HG03097 (cell line): ENCODE results near the gene S100Z.
"Not testable (repeated sequence)": the region's sequence is repeated elsewhere in the genome, so short reads cannot be mapped to it uniquely, and the experiment has no call there.

Experiments used
- ATAC-seq: cut with Tn5 transposase; IDR thresholded peaks from one replicate; pipeline ENCODE4 v1.9.1; 2021; ENCODE audit not compliant: unreplicated experiment, low FRiP score

The S100Z gene

DNA sequence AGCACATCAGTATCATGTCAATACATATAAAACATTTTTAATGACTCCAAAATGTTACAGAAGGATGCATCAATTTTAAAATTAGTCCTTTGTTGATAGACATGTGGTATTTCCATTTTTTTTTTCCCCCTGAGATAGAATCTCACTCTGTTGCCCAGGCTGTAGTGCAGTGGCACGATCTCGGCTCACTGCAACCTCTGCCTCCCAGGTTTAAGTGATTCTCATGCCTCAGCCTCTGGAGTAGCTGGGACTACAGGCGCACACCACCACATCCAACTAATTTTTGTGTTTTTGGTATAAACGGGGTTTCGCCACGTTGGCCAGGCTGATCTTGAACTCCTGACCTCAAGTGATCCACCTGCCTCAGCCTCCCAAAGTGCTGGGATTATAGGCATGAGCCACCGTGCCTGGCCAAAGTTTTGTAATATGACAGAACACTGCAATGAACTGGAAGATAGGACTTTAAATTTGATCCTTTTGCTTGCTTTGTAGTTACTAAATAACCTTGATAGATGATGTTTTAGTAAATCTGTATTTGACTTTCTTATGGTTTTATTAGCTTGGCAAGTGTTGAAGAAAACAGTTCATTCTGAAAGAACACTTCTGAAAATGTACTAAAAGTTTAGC, 27.6 kb upstream of the S100Z start:
- ATAC-seq = not testable (repeated sequence)

DNA sequence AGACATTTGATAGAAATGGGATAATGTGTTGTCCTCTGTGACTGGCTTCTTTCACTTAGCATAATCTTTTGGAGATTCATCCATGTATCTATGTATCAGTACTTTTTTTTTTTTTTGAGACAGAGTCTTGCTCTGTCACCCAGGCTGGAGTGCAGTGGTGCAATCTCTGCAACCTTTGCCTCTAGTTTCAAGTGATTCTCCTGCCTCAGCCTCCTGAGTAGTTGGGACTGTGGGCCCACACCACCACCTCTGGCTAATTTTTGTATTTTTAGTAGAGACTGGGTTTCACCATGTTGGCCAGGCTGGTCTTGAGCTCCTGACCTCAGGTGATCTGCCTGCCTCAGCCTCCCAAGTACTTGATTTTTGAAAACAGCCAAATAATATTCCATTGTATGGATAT, 23.4 kb upstream of the S100Z start:
- ATAC-seq = not testable (repeated sequence)

DNA sequence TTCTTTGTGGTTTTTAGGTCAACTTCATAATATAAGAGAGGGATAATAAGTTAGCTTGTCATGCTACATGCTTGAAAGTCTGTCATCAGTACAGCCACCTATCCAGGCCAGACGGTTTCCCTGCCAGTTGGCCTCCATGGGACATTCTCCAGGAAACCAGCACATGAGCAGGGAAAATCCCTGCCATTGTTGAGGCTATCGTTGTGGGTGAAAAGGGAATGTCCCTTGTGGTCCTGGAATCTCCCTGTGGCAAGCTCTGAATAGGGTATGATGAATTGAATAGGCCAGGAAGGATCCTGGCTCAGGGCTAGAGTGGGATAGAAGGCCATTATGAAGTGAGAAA, 18.7 kb upstream of the S100Z start:
- ATAC-seq = no peak

DNA sequence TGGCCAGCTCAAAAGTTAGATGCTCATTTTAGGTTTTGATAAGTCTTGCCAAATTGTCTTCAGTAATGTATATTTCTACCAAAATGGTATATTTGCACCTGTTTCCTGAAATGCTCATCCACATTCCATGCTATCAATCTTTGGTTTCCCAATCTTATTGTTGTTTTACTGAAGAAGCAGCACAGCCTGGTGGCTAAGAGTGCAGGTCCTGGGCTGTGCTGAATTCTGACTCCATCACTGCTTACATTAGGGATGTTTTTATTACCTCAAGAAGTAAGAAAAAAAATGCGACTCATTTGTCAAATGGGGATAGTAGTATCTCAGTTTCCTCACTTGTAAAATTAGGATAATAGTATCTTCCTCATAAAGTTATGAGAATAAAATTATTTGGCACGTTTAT, 13.6 kb upstream of the S100Z start:
- no peak for ATAC-seq

DNA sequence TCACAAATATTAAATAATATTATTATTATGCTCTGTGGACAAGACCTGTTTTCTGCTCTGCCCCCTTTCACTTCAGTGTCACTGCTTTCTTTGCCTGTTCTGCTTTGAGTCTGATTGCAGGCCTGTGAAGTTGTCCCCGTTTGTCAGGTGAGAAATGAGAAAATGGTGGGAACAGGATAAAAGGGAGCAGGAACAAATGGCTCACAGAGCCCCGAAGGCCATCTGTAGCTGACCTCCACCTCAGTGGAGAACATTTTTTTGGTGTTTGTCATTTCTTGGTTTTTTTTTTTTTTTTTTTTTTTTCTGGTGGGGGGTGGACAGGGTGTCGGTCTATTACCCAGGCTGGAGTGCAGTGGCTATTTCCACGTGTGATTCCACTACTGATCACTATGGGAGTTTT, 13.2 kb upstream of the S100Z start:
- ATAC-seq = no peak

DNA sequence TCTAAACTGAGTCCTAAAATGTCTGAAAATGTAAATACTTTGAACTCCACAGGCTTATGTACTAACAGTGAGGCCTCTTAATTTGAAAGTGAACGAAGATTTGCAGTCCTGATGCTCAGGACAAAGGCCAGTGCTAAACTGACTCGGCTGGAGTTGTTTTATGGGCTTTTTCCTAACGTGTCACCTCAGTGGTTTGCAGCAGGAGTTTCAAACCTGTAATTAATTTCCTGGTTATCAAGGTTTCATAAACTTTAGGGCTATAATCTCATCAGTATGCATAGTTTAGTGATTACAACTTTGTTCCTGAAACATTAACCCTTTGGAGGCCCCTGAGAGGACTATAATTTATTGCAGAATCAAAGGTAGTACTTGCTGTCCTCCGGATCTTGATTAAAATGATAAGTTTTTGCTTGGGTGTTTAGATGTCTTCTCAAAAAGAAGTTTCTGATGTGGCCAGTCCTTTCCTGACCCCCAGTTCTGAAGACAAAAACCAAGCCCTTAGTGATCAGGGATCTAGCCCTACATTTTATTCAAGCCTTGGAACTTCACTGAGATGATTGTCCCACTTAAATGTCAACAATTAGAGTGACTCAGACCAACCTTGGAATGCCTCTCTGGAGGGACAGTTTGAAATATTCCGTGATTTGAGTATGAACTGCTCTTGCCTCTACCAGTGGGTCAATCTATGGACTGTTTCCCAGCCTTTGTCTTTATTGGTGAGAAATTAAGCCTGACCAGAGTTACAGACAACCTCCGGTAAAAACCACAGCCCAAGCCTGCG, 11.1 kb upstream of the S100Z start:
- ATAC-seq = no peak

DNA sequence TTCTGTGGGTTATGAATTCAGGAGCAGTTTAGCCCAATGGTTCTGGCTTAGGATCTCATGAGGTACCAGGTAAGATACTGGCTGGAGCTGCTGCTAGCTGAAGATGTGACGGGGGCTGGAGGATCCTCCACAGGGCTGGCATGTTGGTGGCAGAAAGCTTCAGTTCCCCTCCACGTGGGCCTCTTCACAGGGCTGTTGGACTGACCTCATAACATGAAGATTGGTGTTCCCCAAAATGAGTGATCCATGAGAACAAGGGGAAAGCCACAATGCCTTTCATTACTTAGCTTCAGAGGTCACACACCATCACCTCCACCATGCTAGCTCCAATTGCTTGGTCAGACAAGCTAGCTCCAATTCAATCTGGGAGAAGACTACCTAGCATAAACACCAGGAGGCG, 8.5 kb upstream of the S100Z start:
- ATAC-seq = no peak

DNA sequence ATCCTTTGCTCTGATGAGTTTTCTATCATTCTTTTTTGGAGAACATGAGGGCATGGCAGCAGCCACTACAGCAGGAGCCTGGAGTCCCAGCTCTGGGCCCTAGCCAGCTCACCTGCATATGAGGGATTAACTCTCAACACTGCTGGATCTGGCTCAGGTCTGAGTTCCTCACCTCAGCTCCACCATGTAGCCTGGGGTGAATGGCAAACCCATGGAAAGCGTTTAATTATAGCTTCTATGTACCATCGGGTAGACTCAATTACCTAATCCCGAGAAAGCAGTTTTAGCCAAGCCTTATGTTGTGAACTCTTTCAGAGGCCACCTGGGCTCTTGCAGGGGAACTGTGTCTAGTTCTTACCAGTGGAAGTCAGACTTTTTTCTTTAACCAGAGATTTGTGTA, 3.9 kb upstream of the S100Z start:
- no peak for ATAC-seq

DNA sequence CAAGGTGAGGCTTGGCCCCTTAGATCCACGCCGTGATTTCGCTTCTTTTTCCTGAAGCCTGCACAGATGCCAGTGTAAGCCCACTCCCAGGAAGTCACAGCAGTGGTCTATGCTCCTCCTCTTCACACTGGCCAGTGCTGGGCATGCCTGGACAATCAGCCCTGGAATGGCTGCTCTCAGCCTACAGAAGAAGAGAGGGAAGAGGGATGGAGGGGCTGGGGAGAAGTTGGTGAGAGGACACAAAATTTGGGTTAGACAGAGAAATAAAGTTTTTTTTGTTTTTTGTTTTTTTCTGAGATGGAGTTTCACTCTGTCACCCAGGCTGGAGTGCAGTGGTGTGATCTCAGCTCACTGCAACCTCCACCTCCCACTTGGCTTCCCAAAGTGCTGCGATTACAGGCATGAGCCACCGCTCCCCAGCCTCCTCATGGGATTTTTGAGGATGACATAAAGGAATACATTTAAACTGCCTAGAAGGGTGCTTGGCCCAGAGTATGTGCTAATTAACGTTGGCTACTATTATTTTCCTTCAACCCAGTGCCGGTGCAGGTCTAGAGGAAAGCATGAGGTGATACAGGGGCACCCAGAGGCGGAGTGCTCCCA, 830 bp downstream of the S100Z start:
- no peak for ATAC-seq

DNA sequence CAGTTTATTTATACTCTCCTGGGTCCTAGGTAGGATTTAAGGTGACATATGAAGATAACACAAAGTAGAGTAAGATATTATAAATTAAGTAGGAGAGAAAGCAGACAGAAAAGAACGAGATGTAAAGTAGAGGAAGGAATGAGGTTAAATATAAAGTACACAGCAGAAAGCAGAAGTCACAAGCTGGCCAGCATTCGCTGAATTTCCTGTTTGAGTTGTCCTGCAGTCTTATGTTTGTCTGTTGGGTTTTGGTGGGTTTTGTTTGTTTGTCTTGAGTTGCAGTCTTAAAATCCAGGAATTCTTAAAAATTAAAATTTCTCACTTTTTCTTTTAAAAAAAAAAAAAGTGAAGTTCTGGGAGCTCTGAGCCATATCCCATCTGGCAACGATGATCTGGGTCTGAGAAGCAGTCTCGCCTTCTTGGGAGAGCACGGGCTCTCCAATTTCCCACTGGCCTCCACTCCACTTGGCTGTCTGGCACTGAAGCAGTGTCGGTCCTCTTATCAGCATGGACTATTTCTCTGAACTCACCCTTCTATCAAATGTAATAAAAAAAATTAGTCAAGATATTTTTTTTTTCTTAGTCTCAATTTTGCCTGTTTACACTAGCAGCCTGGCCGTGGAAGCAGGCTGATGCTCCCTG, 2.0 kb downstream of the S100Z start:
- no peak for ATAC-seq

DNA sequence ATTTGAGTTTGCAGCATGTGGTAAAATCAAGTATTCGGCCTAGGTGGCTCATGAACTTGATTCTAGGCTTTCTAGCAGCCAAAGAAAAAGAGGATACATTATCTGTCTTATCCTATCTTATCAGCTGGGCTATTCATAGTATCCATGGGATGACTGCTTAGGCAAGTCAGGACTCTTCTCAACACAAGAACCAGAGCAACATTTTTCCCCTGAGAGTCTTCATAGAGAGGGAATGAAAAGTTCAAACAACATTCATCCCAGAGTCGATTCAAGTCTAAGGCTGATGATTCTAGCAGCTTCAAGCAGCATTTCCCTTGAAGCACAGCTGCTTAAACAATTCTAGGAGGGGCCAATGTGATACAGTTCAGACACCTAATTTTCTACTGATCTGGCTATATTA, 3.0 kb downstream of the S100Z start:
- no peak for ATAC-seq

DNA sequence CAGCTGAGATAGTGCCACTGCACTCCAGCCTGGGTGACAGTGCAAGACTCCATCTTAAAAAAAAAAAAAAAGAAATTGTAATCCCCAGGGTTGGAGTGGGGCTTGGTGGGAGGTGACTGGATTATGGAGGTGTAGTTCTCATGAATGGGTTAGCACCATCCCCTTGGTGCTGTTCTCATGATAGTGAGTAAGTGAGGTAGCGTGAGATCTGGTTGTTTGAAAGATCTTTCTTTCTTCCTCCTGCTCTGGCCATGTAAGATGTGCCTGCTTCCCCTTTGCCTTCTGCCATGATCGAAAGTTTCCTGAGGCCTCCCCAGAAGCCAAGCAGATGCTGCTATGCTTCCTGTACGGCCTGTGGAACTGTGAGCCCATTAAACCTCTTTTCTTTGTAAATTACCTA, 3.9 kb downstream of the S100Z start:
- ATAC-seq = not testable (repeated sequence)

DNA sequence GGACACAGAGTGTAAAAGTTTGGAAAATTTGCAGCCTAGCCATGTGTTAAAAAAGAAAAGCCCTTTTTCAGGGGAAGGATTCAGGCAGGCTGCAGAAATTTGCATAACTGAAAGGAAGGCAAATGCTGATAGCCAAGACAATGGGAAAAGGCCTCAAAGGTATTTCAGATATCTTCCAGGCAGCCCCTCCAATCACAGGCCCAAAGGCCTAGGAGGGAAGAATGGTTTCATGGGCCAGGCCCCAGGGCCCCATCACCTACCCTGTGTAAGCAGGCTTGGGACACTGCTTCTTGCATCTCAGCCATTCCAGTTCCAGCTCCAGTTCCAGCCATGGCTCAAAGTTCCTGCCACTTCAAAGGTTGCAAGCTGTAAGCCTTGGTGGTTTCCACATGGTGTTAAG, 4.8 kb downstream of the S100Z start:
- ATAC-seq = no peak

DNA sequence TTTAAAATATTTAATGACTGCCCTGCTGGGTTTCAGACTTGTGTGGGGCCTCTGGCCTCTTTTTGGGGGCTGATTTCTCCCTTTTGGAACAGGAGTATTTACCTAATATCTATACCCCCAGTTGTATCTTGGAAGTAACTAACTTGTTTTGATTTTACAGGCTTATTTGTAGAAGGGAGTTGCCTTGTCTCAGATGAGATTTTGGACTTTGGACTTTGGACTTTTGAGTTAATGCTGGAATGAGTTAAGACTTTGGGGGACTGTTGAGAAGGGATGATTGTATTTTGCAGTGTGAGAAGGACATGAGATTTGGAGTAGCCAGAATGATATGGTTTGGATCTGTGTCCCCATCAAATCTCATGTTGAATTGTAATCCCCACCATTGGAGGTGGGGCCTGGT, 5.7 kb downstream of the S100Z start:
- not testable (repeated sequence) for ATAC-seq

DNA sequence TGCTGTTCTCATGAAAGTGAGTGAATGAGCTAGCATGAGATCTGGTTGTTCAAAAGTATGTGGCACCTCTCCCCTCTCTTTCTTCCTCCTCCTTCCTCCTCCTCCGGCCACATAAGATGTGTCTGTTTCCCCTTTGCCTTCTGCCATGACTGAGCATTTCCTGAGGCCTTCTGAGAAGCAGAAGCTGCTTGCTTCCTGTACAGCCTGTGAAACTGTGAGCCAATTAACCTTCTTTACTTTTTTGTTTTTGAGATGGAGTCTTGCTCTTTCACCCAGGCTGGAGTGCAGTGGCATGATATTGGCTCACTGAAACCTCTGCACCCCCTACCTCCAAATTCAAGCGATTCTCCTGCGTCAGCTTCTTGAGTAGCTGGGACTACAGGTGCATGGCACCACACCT, 6.1 kb downstream of the S100Z start:
- no peak for ATAC-seq

DNA sequence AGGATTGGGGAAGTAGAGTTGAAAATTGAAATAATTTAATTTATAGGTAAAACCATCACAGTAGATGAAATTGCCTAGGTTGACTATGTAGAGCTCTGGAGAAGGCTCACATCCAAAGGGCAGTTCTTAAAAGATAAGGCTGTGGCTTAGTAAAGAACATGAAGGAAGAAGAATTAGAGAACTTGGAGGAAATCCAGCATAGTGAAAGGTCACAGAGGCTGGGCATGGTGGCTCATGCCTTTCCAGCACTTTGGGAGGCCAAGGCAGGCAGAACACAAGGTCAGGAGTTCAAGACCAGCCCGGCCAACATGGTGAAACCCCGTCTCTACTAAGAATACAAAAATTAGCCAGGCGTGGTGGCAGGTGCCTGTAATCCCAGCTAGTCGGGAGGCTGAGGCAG, 7.0 kb downstream of the S100Z start:
- ATAC-seq = not testable (repeated sequence)

DNA sequence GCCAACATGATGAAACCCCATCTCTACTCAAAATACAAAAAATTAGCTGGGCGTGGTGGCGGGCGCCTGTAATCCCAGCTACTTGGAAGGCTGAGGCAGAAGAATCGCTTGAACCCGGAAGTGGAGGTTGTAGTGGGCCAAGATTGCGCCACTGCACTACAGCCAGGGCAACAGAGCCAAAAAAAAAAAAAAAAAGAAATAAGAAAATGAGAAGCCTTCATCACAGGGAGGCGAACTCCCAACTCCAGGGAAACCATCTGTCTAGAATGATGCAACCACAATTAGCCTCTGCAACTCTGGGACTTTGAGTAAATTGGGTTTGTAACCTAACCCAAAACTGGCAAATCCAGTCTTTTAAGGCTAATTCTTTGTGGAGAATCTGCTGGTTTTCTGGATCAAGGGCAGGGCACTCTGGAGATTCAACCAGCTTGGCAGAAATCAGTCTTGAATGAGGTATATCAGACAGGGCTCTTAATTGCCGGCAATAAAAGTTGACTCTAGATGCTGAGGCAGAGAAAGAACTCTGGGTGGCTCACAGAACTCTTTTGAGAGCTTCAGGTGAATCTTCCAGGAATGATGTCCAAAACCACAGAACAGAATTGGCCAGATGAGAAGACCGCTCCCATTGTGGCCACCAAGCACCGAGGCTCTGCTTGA, 9.9 kb downstream of the S100Z start:
- ATAC-seq = no peak

DNA sequence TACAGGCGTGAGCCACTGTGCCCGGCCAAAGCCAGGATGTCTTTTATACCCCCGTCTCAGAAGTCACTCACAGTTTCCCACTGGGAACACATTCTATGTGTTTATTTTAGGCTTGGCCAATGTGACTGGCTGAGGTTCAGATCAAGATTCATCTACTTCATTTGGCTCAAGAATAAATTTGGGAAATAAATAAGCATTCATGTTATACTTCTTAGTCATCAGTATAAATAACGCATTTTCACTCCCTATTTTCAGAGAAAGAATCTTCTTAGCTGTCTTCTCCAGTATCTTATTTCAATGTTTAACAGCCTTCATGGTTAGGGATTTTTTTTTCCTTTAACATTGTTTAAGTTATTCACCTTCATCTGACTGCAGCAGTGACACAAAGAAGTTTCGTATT, 11.8 kb downstream of the S100Z start:
- ATAC-seq = no peak

DNA sequence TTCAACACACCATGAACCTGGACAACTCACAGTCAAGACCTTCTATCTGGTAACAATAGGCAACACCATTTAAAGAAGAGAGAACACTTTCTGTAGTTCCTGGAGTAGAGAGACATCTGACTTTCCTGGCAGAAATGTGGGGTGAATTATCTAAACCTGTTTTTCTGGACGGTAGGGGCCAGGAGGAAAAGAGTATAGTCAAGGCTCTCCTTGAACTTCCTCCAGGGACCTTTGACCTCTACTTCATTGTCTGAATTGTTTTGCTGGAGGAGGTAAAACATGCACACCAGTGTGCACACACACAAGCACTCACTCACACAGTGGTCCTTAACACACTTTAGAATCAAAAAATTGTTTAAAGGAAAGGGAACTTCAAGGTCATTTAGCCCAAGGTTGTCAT, 13.2 kb downstream of the S100Z start:
- ATAC-seq = no peak

DNA sequence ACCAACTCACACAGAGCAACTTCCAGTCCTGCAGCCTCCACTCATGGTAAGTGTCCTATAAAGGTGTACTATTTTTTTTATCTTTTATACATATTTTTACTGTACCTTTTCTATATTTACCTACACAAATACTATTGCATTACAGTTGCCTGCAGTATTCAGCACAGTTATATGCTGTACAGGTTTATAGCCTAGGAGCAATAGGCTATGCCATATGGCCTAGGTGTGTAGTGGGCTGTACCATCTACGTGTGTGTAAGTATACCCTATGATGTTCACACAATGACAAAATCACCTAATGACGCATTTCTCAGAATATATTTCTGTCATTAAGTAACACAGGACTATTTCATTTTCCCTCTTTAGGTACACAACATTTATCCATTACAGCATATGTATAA, 16.7 kb downstream of the S100Z start:
- ATAC-seq = no peak

DNA sequence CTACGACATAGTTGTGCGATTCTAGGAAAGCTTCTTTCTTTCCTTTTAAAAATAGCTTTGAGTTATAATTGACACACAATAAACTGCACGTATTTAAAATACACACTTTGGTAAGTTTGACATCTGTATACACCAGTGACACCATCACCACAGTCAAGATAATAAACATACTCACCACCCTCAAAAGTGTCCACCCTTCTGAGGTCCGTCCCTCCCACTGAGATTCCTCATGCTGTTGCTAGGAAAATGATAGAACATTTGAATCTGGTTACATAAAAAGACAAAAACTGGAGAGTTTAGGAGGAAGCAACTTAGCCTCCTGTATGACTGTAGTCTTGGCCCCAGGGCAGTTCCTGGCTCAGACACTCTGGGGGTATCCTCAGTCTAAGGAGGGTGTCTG, 17.2 kb downstream of the S100Z start:
- ATAC-seq = no peak
